ENCODE data around the gene WSB1. TPM values are rescaled to one million over a fixed set of nuclear protein-coding genes. Genes with fewer than 3 reads are reported as not detected.
A peak's percentile ranks its signal among the peaks of the same experiment; 100 is the strongest.

Gene WSB1
- total RNA-seq, 1 donor from 2014 or later = 176 TPM

DNA sequence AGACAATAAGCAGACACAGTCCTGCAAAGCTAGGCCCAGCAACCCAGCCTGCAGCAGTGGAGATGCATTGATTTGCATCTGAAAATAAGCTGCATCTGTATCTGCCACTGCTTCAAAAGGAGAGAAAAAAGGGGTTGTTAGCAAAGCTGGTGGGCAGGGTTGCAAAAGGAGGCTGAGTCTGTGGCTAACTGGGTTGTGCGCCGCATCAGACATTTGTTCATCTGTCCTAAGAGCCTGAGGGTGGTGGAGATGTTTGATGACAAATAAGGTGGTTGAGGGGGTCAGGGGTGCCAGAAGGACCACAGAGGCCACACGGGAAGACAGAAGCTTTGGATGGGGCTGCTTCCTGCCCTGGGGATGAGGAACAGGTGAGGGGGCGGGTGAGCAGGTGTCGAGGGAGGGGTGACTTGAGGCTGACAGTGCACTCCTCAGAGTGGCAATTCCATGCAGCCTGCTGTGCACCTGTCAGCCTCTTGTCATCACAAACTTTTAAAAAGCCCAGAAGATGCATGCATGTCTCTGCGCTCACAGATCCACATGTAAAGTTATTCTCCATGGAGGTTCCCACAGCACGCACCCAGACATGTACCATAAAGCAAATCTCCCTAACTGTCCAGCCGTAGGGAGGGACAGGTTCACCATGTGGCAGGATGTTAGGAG, 35.4 kb downstream of the WSB1 start:
- H3K4me1 ChIP-seq = peaks cover 0 to 19% of the 10 kb centered on the region in 2 donors
- H3K9me3 ChIP-seq = no peaks in the 10 kb centered on the region
- no peaks in the 10 kb centered on the region for H3K36me3 ChIP-seq
- H3K27me3 ChIP-seq = no peaks in the 10 kb centered on the region
- intact Hi-C loops (cut with DNase I) = no loop called here
- peak in 1 of 2 donors; percentile 55 for DNase-seq (ENCODE audit: low spot score in 2 of 2)
- no peak overlapping the region for H3K4me3 ChIP-seq
- TF ChIP-seq, protein P1, sequence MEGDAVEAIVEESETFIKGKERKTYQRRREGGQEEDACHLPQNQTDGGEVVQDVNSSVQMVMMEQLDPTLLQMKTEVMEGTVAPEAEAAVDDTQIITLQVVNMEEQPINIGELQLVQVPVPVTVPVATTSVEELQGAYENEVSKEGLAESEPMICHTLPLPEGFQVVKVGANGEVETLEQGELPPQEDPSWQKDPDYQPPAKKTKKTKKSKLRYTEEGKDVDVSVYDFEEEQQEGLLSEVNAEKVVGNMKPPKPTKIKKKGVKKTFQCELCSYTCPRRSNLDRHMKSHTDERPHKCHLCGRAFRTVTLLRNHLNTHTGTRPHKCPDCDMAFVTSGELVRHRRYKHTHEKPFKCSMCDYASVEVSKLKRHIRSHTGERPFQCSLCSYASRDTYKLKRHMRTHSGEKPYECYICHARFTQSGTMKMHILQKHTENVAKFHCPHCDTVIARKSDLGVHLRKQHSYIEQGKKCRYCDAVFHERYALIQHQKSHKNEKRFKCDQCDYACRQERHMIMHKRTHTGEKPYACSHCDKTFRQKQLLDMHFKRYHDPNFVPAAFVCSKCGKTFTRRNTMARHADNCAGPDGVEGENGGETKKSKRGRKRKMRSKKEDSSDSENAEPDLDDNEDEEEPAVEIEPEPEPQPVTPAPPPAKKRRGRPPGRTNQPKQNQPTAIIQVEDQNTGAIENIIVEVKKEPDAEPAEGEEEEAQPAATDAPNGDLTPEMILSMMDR (IDR thresholded peaks at IDR 0.05) = no peak
- H3K27ac ChIP-seq = no peak overlapping the region

DNA sequence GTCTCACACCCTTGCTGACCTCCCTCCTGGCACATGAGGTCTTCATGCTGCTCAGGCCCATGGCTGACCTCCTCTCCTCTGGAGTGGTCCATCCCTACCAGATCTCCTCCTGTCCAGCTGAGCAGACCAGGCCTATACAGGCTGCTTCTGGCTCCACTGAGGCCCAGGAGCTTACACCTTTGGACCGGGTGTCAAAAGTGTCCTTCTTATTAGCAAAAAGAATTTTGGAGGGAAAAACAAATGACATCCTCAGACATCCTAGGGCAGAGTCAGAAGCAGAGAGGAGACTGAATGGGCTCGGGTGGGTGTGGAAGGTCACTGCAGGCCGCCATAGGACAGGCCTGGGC, 38.1 kb downstream of the WSB1 start:
- DNase-seq (ENCODE audit: low spot score in 2 of 2) = no peak
- TF ChIP-seq, protein P1 (IDR thresholded peaks at IDR 0.05) = no peak
- Histone ChIP-seq H3K4me1 (peaks cover 0 to 16% of the 10 kb centered on the region in 2 donors), H3K27ac (peak overlapping the region; percentile 92 to 93), H3K36me3 (no peaks in the 10 kb centered on the region), H3K9me3 (no peaks in the 10 kb centered on the region), H3K4me3 (no peak overlapping the region), H3K27me3 (no peaks in the 10 kb centered on the region)
- intact Hi-C loops (cut with DNase I) = loop anchor here (1.0 to 5.0 kb wide), 2 partner anchors 17 to 270 kb away; no protein-coding TSS in a partner anchor

DNA sequence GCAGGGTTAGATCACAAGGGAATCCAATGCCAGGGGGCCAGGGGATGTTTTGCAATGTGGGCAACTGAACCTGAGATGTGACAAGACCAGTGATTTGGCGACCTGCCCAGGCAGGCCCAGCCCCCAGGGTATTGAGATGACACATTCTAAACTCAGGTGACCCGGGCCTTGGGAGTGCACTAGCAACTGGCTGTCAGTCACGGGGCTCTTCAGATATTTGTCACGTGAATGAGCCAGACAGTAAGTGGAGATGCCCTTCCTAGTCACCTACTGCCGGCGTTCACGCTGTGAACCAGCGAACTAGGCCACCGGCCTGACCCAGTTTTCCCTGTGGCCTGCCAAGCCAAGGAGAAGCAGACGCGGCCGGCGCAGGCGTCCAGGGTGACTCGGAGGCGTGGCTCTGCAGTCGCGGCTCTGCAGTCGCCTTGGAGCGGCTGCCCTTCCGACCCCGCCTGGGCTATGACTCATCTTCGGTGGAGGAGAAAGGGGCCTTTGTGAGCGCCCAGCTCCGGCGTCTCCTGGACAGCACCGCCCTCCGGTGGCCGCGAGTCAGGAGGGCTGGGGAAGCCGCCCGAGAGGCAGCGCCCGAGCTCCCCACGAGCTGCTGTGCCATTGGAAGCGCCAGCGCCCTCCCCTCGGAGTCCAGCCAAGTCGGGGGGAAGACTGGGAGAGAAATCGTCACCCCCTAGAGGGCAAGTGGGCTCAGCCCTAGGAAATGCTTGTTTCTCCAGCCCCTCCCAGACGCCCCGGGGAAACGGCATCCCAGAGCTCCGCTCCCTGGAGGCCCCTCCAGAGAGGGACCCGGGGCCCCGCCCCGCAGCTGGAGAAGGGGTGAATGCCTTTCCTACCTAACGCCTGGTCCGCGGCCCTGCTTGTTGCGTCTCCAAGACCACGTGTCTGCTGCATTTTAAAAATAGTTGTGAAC, 38.8 kb downstream of the WSB1 start:
- H3K4me3 ChIP-seq = peak overlapping the region; percentile 55 to 57
- TF ChIP-seq, protein P1 (IDR thresholded peaks at IDR 0.05) = peak; percentile 84 to 95 (median 87)
- intact Hi-C loops (cut with DNase I) = loop anchor here (1.0 to 5.0 kb wide), 8 partner anchors 17 to 270 kb away; partner anchors contain the start of genes KSR1 and WSB1
- no peaks in the 10 kb centered on the region for H3K9me3 ChIP-seq
- no peaks in the 10 kb centered on the region for H3K27me3 ChIP-seq
- no peaks in the 10 kb centered on the region for H3K36me3 ChIP-seq
- H3K27ac ChIP-seq = peak overlapping the region; percentile 92 to 93
- DNase-seq (ENCODE audit: low spot score in 2 of 2) = peak; percentile 95 to 99
- peaks cover 0 to 16% of the 10 kb centered on the region in 2 donors for H3K4me1 ChIP-seq

DNA sequence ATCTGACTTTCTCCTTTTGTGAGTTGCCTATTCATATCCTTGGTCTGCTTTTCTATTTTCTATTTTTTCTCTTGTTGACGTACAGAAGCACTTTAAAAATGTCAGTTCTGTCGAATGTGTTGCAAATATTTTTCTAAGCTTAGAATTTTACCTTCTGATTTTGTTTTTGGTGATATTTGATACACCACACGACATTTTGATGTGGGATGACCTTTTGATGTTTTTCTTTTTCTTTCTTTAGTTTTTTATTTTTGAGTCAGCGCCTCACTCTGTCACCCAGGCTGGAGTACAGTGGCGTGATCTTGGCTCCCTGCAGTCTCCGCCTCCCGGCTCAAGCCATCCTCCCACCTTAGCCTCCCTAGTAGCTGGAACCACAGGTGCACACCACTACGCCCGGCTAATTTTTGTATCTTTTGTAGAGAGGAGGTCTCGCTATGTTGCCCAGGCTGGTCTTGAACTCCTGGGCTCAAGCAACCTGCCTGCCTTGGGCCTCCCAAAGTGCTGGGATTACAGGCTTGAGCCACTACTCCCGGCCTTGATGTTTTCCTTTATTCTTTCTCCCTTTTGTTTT, 39.6 kb downstream of the WSB1 start:
- intact Hi-C loops (cut with DNase I) = loop anchor here (1.0 to 5.0 kb wide), 7 partner anchors 16 to 269 kb away; partner anchors contain the start of genes KSR1 and WSB1
- peaks cover 0 to 16% of the 10 kb centered on the region in 2 donors for H3K4me1 ChIP-seq

DNA sequence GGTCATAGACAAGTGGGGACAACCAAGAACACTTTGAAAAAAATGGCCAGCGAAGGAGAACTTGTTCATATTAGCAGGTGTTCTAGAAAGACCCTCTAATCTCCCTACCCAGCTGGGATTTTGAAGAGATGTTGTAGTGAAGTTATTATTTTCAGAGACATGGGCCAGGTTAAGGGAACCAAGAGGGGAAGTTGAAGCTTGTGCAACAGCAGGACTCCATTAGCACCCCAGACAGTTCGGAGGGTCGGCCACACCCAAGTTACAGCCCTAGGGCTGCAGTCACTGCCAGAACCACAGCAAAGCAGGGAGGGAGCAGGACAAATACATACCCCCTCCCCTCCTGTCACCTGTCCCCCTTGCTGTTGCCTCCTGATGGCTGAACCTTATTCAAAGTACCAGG, 42.3 kb downstream of the WSB1 start:
- Histone ChIP-seq H3K4me3 (no peak overlapping the region), H3K4me1 (peaks cover 0 to 16% of the 10 kb centered on the region in 2 donors), H3K36me3 (no peaks in the 10 kb centered on the region), H3K27ac (no peak overlapping the region), H3K9me3 (no peaks in the 10 kb centered on the region), H3K27me3 (no peaks in the 10 kb centered on the region)
- intact Hi-C loops (cut with DNase I) = no loop called here
- no peak for DNase-seq (ENCODE audit: low spot score in 2 of 2)
- TF ChIP-seq, protein P1 (IDR thresholded peaks at IDR 0.05) = no peak

More for the DNA sequence above, 39.6 kb downstream of the WSB1 start:
- peak overlapping the region; percentile 55 to 57 for H3K4me3 ChIP-seq
- H3K27ac ChIP-seq = peak overlapping the region; percentile 92 to 93
- no peak for DNase-seq (ENCODE audit: low spot score in 2 of 2)
- TF ChIP-seq, protein P1 (IDR thresholded peaks at IDR 0.05) = no peak
- H3K27me3 ChIP-seq = no peaks in the 10 kb centered on the region
- H3K36me3 ChIP-seq = no peaks in the 10 kb centered on the region
- H3K9me3 ChIP-seq = no peaks in the 10 kb centered on the region

Data from ascending aorta (tissue), 2 donors.